SK-N-SH (cell line): ENCODE results near the gene TANC1. TPM values are rescaled to one million over a fixed set of nuclear protein-coding genes. Genes with fewer than 3 reads are reported as not detected.

Source experiments
- CTCF ChIA-PET: fragments of 300-600, 350-600 bp; formaldehyde crosslinking; extraction: SDS; loops from one replicate; lab custom pipeline; 2021; lab: Yijun Ruan, JAX
- POLR2A ChIA-PET: fragments of 350-600 bp; sonication (Branson Sonifier 250); formaldehyde crosslinking; extraction: SDS; loops from one replicate; lab custom pipeline; 2020; ENCODE audit warnings: antibody characterized with exemption, inconsistent platforms; lab: Yijun Ruan, JAX
- DNase-seq: peaks from one replicate; pipeline ENCODE4 v3.0.0; 2012
- H2AFZ ChIP-seq: fragments of 200-600 bp; sonication (generic); 2 replicates; pipeline ENCODE4 v1.8.1; 2016; ENCODE audit warnings: antibody characterized with exemption, mild to moderate bottlenecking, low read depth
- H3F3A ChIP-seq: fragments of 200-600 bp; sonication (generic); replicated peaks from 2 replicates; pipeline ENCODE3; 2016; ENCODE audit warnings: antibody characterized with exemption, mild to moderate bottlenecking; ENCODE audit not compliant: insufficient read depth
- H3K27ac ChIP-seq, 2 experiments: fragments of 200-500 bp in 1 of 2; fragments of 200-600 bp in 1 of 2; sonication (Bioruptor generic) in 1 of 2; sonication (generic), shearing (Covaris generic) in 1 of 2; 2 replicates each; pipeline versions ENCODE4 v1.5.1 to v1.6.1; 2014 to 2016; ENCODE audit warnings: low read depth in 2 of 2, inconsistent platforms in 1 of 2, low read length in 1 of 2, mild to moderate bottlenecking in 1 of 2, mixed read lengths in 1 of 2
- H3K27me3 ChIP-seq: fragments of 200-600 bp; sonication (generic), shearing (Covaris generic); 2 replicates; pipeline ENCODE4 v1.6.1; 2016; ENCODE audit warnings: mixed run types; ENCODE audit not compliant: insufficient read depth
- H3K36me3 ChIP-seq, 2 experiments: fragments of 200-500 bp in 1 of 2; fragments of 200-600 bp in 1 of 2; sonication (Bioruptor generic) in 1 of 2; sonication (generic) in 1 of 2; replicated peaks in 1 of 2; 2 replicates each; pipeline versions ENCODE3 to v1.5.1; 2014 to 2016; ENCODE audit warnings: low read length in 1 of 2, mild to moderate bottlenecking in 1 of 2; ENCODE audit not compliant: insufficient read depth in 2 of 2, control insufficient read depth in 1 of 2
- H3K4me1 ChIP-seq, 2 experiments: fragments of 200-500 bp in 1 of 2; fragments of 200-600 bp in 1 of 2; sonication (Bioruptor generic) in 1 of 2; sonication (generic), shearing (Covaris generic) in 1 of 2; 2 replicates each; pipeline versions ENCODE4 v1.5.1 to v1.6.1; 2014 to 2016; ENCODE audit warnings: low read depth in 1 of 2, low read length in 1 of 2, mixed run types in 1 of 2; ENCODE audit not compliant: insufficient read depth in 2 of 2, control insufficient read depth in 1 of 2
- H3K4me2 ChIP-seq: fragments of 200-600 bp; sonication (generic), shearing (Covaris generic); 2 replicates; pipeline ENCODE4 v1.6.1; 2017; ENCODE audit warnings: mixed run types
- H3K4me3 ChIP-seq, 2 experiments: fragments of 200-500 bp in 1 of 2; fragments of 200-600 bp in 1 of 2; sonication (Bioruptor generic) in 1 of 2; sonication (generic), shearing (Covaris generic) in 1 of 2; 2 replicates each; pipeline versions ENCODE4 v1.5.1 to v1.8.1; 2014 to 2016; ENCODE audit warnings: low read depth in 2 of 2, inconsistent platforms in 1 of 2, low read length in 1 of 2, mild to moderate bottlenecking in 1 of 2, mixed read lengths in 1 of 2, moderate library complexity in 1 of 2
- H3K79me2 ChIP-seq: fragments of 200-600 bp; sonication (generic); 2 replicates; pipeline ENCODE4 v1.8.1; 2017; ENCODE audit warnings: mild to moderate bottlenecking; ENCODE audit not compliant: insufficient read depth
- H3K9ac ChIP-seq: fragments of 200-600 bp; sonication (generic); 2 replicates; pipeline ENCODE4 v1.6.1; 2017; ENCODE audit warnings: mixed run types
- H3K9me2 ChIP-seq: fragments of 200-600 bp; sonication (generic); 2 replicates; pipeline ENCODE4 v1.6.1; 2017; ENCODE audit warnings: mixed run types
- H3K9me3 ChIP-seq: fragments of 200-600 bp; sonication (generic); 2 replicates; pipeline ENCODE4 v1.6.1; 2017; ENCODE audit warnings: mixed run types, mild to moderate bottlenecking, moderate library complexity
- H4K20me1 ChIP-seq: fragments of 200-600 bp; sonication (generic); 2 replicates; pipeline ENCODE4 v1.6.1; 2017; ENCODE audit warnings: mild to moderate bottlenecking, mixed run types; ENCODE audit not compliant: insufficient read depth
- CHD2 ChIP-seq: fragments of 150-350 bp; IDR thresholded peaks from 2 replicates; pipeline ENCODE4 v1.6.1; 2018; ENCODE audit warnings: low read length; ENCODE audit not compliant: partially characterized antibody
- CTCF ChIP-seq: fragments of 200-600 bp; sonication (generic); IDR thresholded peaks from 2 replicates; pipeline ENCODE4 v1.6.1; 2017; ENCODE audit warnings: antibody characterized with exemption, mild to moderate bottlenecking, moderate library complexity
- ELF1 ChIP-seq: IDR thresholded peaks from 2 replicates; pipeline ENCODE4 v1.4.0; 2012
- EZH2phosphoT487 ChIP-seq: fragments of 200-600 bp; sonication (generic); IDR thresholded peaks from 2 replicates; pipeline ENCODE4 v1.6.1; 2017; ENCODE audit warnings: low read depth, mixed run types, mild to moderate bottlenecking, antibody characterized with exemption, moderate library complexity, borderline replicate concordance
- FOXJ3 ChIP-seq: sonication (generic); formaldehyde crosslinking; IDR thresholded peaks from 2 replicates; pipeline ENCODE4 v1.5.1; 2020; ENCODE audit warnings: mild to moderate bottlenecking, missing genetic modification reagents
- FOXM1 ChIP-seq: IDR thresholded peaks from 2 replicates; pipeline ENCODE4 v1.4.0; 2012; ENCODE audit warnings: low read depth, mild to moderate bottlenecking
- GABPA ChIP-seq: IDR thresholded peaks from 2 replicates; pipeline ENCODE4 v1.4.0; 2012; ENCODE audit warnings: low read depth, mild to moderate bottlenecking
- GATA2 ChIP-seq: sonication (generic); formaldehyde crosslinking; IDR thresholded peaks from 2 replicates; pipeline ENCODE4 v1.5.0; 2020; ENCODE audit warnings: mild to moderate bottlenecking, missing genetic modification reagents
- JUND ChIP-seq: IDR thresholded peaks from 2 replicates; pipeline ENCODE4 v1.4.0; 2012
- MAX ChIP-seq: IDR thresholded peaks from 2 replicates; pipeline ENCODE4 v1.4.0; 2012; ENCODE audit warnings: low read depth
- MEF2A ChIP-seq: IDR thresholded peaks from 2 replicates; pipeline ENCODE4 v1.4.0; 2012; ENCODE audit warnings: low read depth, borderline replicate concordance
- MXI1 ChIP-seq: IDR thresholded peaks from 2 replicates; pipeline ENCODE4 v1.6.1; 2012; ENCODE audit warnings: mild to moderate bottlenecking, low read depth, low read length, improper control_type of control experiment
- NFIC ChIP-seq: IDR thresholded peaks from 2 replicates; pipeline ENCODE4 v1.4.0; 2012; ENCODE audit warnings: borderline replicate concordance
- NRF1 ChIP-seq: IDR thresholded peaks from 2 replicates; pipeline ENCODE4 v1.6.1; 2012; ENCODE audit warnings: low read depth, mild to moderate bottlenecking, low read length
- RAD21 ChIP-seq: IDR thresholded peaks from 2 replicates; pipeline ENCODE4 v1.6.1; 2012; ENCODE audit warnings: mild to moderate bottlenecking, low read length
- RCOR1 ChIP-seq: fragments of 150-350 bp; IDR thresholded peaks from 2 replicates; pipeline ENCODE4 v1.6.1; 2017; ENCODE audit warnings: antibody characterized with exemption, low read length
- RFX5 ChIP-seq: IDR thresholded peaks from 2 replicates; pipeline ENCODE4 v1.6.1; 2012; ENCODE audit warnings: mild to moderate bottlenecking, improper control_type of control experiment, low read length
- SMC3 ChIP-seq: IDR thresholded peaks from 2 replicates; pipeline ENCODE4 v1.6.1; 2012; ENCODE audit warnings: low read depth, low read length, improper control_type of control experiment
- TAF1 ChIP-seq: IDR thresholded peaks from 2 replicates; pipeline ENCODE4 v1.6.1; 2012; ENCODE audit warnings: low read depth, mild to moderate bottlenecking, low read length, moderate library complexity, borderline replicate concordance
- TCF12 ChIP-seq: IDR thresholded peaks from 2 replicates; pipeline ENCODE4 v1.4.0; 2012
- TEAD4 ChIP-seq: IDR thresholded peaks from 2 replicates; pipeline ENCODE4 v1.4.0; 2012; ENCODE audit warnings: mild to moderate bottlenecking, borderline replicate concordance; ENCODE audit not compliant: insufficient read depth
- USF2 ChIP-seq: fragments of 150-350 bp; IDR thresholded peaks from 2 replicates; pipeline ENCODE4 v1.6.1; 2017; ENCODE audit warnings: antibody characterized with exemption, low read length, low read depth, borderline replicate concordance
- YY1 ChIP-seq: IDR thresholded peaks from 2 replicates; pipeline ENCODE4 v1.4.0; 2012; ENCODE audit warnings: low read depth, mild to moderate bottlenecking
- WGBS: methylation state at CpG from one replicate; pipeline ENCODE4 v1.1.6; 2017; ENCODE audit warnings: low lambda C conversion rate; 5-methylcytosine and 5-hydroxymethylcytosine counted together
- polyA plus RNA-seq, 3 experiments: library from polyadenylated mRNA; depleted of rRNA; stranded (reverse); fragments of >200 nt; gene quantifications; 2 replicates each; pipeline ENCODE4 v1.2.3, GENCODE V29; 2012

The TANC1 gene
- polyA plus RNA-seq, 1 of the 3 experiments (the other 2 are of a cell fraction): 19.2 TPM

GRCh38 chr2:159119652-159120257 is 151.3 kb downstream of the TANC1 start (continued):
- TF ChIP-seq EZH2phosphoT487 (no peak), MXI1 (peak; percentile 89), GABPA (no peak), TAF1 (no peak), USF2 (no peak), NRF1 (no peak), FOXM1 (no peak), RFX5 (no peak), GATA2 (peak; percentile 87), TEAD4 (no peak), NFIC (no peak)

- peak overlapping the region; percentile 61 for H3K9ac ChIP-seq
- POLR2A ChIA-PET: no interaction called here
Observed at GRCh38 chr2:159123786-159124185, 155.3 kb downstream of the TANC1 start.

More at GRCh38 chr2:159123786-159124185, 155.3 kb downstream of the TANC1 start:
- no peak for DNase-seq
- Histone ChIP-seq H3K4me1 (peaks cover 23 to 44% of the 10 kb centered on the region in 2 experiments; a peak in 3 of 4 replicates), H4K20me1 (no peaks in the 10 kb centered on the region), H3K27ac (peak overlapping the region; percentile 9 to 92; a peak in 3 of 4 replicates), H3K9me3 (no peaks in the 10 kb centered on the region), H2AFZ (no peak overlapping the region), H3K27me3 (no peaks in the 10 kb centered on the region), H3K79me2 (peaks cover 33% of the 10 kb centered on the region), H3K4me3 (no peak overlapping the region), H3K9me2 (no peaks in the 10 kb centered on the region), H3F3A (peaks cover 19% of the 10 kb centered on the region), H3K36me3 (no peaks in the 10 kb centered on the region), H3K4me2 (peak overlapping the region; percentile 33)
- TF ChIP-seq FOXJ3 (CRISPR knock-in tag) (no peak), GABPA (no peak), RAD21 (no peak), SMC3 (no peak), TEAD4 (no peak), CTCF (no peak), RFX5 (no peak), MAX (no peak), YY1 (no peak), CHD2 (no peak), RCOR1 (no peak), JUND (no peak), FOXM1 (no peak), NRF1 (no peak), ELF1 (no peak), MEF2A (no peak), TCF12 (no peak)
- CTCF ChIA-PET: no interaction called here
- 96% methylated on average over 9 of the region's 9 CpGs for WGBS
